ENCODE data around the gene RNF215.

RNF215 gene

DNA sequence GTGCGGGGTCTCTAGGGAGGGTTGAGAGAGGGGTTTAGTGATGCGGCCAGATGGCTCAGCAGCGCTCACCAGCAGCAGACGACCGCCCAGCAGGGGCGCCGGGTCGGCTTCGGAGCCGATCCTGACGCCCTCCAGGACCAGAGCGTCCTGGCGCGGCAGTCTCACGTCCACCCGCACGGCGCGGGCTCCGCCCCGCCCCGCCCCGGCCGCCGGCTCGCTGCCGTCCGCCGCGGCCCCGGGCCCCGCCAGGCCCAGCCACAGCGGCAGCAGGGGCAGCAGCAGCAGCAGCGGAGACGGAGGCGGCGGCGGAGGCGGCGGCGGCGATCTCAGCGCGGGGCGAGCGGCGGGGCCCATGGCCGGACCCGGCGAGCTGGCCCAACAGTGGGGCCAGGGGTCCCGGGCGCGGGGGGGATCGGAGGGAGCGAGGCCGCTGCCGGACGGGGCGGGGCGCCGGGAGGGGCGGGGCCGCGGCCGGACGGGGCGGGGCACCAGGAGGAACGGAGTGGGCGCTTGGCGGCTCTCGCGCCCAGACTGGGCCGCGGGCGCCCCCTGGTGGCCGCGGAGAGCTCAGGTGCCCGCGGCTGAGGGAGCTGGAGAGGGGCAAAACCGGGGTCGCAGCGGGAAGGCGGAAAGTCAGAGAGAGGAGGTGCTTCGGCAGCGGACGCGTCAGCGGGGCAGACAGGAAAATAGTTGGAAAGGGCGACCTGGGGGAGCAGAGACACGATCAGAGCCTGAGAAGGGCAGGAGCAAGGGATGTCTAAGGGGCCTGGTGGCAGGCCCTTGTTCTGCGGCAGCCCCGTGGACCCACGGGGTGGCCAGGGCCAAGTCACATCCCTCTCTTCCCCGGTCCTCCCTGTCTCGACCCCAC is at the start of gene RNF215:
TSS of gene RNF215 (minus strand) at position 452 of the 868 bp plus-strand sequence. CDS start at position 354, 98 bp downstream.
- peak; percentile 74 for DNase-seq (ENCODE audit: low spot score)

- no peak for DNase-seq (ENCODE audit: low spot score)
These were observed 49.0 kb upstream of the RNF215 start for GRCh38 chr22:30436196-30436595.

GRCh38 chr22:30435674-30436126 is 48.5 kb upstream of the RNF215 start:
- DNase-seq (ENCODE audit: low spot score), result peak; percentile 85

DNA sequence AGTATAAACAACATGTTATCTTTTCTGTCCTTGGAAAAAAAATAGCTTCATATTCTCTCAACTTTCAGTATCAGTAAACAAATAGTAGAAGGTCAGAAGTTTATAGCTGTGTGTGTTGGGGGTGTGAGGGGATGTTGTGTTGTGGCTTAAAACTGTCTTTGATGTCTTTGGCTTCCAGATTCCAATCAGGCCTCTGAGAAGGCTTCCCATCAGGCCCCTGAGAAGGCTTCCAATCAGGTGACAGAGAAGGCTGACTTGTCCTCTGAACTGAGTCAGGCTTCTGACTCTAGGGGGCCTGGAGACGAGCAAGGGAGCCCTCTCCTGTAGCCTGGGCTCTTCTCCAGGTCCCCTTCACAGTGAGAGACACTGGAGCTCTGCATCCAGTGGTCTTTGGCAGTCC is 47.6 kb upstream of the RNF215 start:
- no peak for DNase-seq (ENCODE audit: low spot score)

DNA sequence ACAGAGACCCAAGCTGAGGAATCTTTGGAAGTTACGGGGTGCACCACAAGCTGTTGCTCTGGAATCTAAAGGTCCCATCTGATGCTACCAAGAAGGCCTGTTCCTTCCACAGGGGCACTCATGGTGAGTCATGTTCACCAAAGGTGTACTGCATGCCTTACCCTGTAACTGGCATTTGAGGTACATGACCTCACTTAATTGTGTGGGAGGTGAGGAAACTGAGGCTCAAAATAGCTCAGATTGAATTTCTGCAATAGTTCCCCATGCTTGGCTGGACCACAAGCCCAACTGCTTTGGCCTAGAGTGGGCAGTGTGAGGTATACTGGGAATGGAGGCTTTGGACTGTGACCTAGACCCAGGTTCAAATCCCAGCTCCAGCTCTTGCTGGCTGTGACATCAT is 46.6 kb upstream of the RNF215 start:
- DNase-seq (ENCODE audit: low spot score), result no peak

- no peak for DNase-seq (ENCODE audit: low spot score)
These were observed 46.0 kb upstream of the RNF215 start for GRCh38 chr22:30433227-30433626.

- no peak for DNase-seq (ENCODE audit: low spot score)
These were observed 45.3 kb upstream of the RNF215 start for GRCh38 chr22:30432520-30432919.

- no peak for DNase-seq (ENCODE audit: low spot score)
These were observed 44.9 kb upstream of the RNF215 start for GRCh38 chr22:30432096-30432495.

GRCh38 chr22:30430933-30431332 is 43.7 kb upstream of the RNF215 start:
- no peak for DNase-seq (ENCODE audit: low spot score)

DNA sequence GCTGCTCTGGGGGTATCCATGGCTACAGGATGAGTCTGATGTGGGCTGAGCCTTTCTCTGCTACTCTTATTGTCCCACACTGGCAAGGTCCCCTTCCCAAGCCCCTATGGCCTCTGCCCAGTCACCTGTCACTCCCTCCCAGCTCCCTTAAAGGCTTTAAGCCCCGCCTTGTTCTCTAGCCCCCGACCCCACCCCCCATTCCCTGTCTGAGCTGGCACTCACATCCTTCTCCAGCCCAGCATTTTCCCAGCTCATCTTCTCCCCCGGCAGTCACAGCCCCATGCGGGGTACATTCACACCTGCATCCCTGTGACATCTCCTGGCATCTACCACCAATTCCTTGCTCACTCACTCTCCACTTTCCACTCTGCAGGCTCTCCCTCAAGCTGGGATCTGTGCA is 42.7 kb upstream of the RNF215 start:
- no peak for DNase-seq (ENCODE audit: low spot score)

DNA sequence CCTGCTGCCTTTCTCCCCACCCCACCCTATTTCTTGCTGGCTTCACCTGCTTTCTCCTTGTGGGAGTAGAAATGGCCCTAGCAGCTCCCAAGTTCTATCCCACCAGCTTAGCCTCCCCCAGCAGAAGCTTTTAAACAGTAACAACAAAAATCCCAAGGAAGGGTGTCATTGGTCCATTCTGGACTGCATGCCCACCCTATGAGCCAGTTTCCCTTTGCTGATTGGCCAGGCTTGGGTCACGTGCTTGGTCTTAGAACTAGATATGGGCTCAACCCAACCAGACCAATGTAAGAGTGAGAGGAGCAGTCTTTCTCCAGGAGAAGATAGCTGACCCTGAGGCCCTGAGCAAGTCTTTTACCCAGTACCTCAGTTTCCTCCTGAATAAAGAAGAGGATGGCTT is 40.7 kb upstream of the RNF215 start:
- no peak for DNase-seq (ENCODE audit: low spot score)

DNA sequence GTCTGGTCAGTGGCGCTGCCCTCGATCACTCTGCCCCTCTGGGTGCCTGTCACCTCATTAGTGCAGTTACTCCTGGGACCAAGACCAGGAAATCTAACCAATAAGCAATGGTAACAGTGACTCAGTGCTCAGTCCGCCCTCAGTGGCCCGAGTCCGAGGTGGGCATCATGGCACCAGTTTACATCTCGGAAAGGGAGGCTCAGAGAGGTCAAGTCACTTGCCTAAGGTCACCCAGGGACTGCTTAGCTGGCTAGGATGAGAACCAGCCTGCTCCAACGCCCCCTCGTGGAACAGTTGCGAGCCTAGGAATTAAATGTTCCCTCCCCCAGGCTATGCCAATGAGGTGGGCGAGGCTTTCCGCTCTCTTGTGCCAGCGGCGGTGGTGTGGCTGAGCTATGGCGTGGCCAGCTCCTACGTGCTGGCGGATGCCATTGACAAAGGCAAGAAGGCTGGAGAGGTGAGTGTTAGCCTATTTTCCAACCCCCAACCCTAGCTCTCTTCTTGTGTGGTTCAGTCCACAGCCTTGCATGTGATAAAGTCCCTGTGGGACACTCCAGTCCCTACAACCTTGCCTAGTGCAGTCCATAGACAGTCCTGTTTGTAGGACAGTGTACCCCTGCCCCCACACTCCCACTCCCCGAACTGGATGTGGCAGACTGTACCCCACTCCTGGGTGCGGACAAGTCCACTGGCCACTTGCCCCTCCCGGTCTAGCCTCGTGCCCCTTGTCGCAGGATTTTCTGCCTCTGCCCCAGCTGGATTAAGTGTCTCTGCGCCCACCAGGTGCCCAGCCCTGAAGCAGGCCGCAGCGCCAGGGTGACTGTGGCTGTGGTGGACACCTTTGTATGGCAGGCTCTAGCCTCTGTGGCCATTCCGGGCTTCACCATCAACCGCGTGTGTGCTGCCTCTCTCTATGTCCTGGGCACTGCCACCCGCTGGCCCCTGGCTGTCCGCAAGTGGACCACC is 39.5 kb upstream of the RNF215 start:
- peak; percentile 87 for DNase-seq (ENCODE audit: low spot score)

- DNase-seq (ENCODE audit: low spot score), result peak; percentile 33
These were observed 38.6 kb upstream of the RNF215 start, which contains the start of gene MTFP1 for GRCh38 chr22:30425616-30426387. TSS of gene MTFP1 (plus strand) at chr22:30425768. CDS start at chr22:30425880, 112 bp downstream.

- DNase-seq (ENCODE audit: low spot score), result no peak
These were observed 38.1 kb upstream of the RNF215 start for GRCh38 chr22:30425327-30425615.

GRCh38 chr22:30424534-30425326 is 37.5 kb upstream of the RNF215 start:
- no peak for DNase-seq (ENCODE audit: low spot score)

- peak; percentile 99 for DNase-seq (ENCODE audit: low spot score)
These were observed 36.8 kb upstream of the RNF215 start for GRCh38 chr22:30423959-30424533.

GRCh38 chr22:30423301-30423958 is 36.2 kb upstream of the RNF215 start:
- DNase-seq (ENCODE audit: low spot score), result peak; percentile 23

- DNase-seq (ENCODE audit: low spot score), result peak; percentile 25
These were observed 35.5 kb upstream of the RNF215 start for GRCh38 chr22:30422481-30423300.

Data from CD4-positive, alpha-beta T cell treated with Interleukin-2 at 100 ng/mL for 4 hours (primary cell).